GM23338 (cell line): ENCODE results near the gene UBE2D3. TPM values are rescaled to one million over a fixed set of nuclear protein-coding genes. Genes with fewer than 3 reads are reported as not detected.

Experiments used
- ATAC-seq: fragments of 200-7000 bp; cut with Tn5 transposase; 3 replicates; pipeline ENCODE4 v1.9.1; 2020
- DNase-seq: peaks from one replicate; pipeline ENCODE4 v3.0.0-alpha.2; 2015; ENCODE audit warnings: low spot score
- H2AFZ ChIP-seq: fragments of 200-600 bp; sonication (generic); 2 replicates; pipeline ENCODE4 v1.8.0; 2016; ENCODE audit warnings: antibody characterized with exemption, mild to moderate bottlenecking, moderate library complexity
- H3F3A ChIP-seq: fragments of 200-600 bp; sonication (generic); replicated peaks from 2 replicates; pipeline ENCODE4 v1.8.0; 2017; ENCODE audit warnings: antibody characterized with exemption, mixed run types, low read depth
- H3K27ac ChIP-seq: fragments of 200-600 bp; sonication (generic); 2 replicates; pipeline ENCODE4 v1.6.1; 2016; ENCODE audit warnings: low read depth
- H3K27me3 ChIP-seq: fragments of 200-600 bp; sonication (generic); 2 replicates; pipeline ENCODE4 v1.8.0; 2016; ENCODE audit warnings: mild to moderate bottlenecking, mixed run types, moderate library complexity; ENCODE audit not compliant: insufficient read depth
- H3K36me3 ChIP-seq: fragments of 200-600 bp; sonication (generic); 2 replicates; pipeline ENCODE4 v1.8.0; 2016; ENCODE audit warnings: mild to moderate bottlenecking; ENCODE audit not compliant: insufficient read depth
- H3K4me1 ChIP-seq: fragments of 200-600 bp; sonication (generic); 2 replicates; pipeline ENCODE4 v1.8.0; 2016; ENCODE audit warnings: mild to moderate bottlenecking, moderate library complexity; ENCODE audit not compliant: insufficient read depth
- H3K4me2 ChIP-seq: fragments of 200-600 bp; sonication (generic); 2 replicates; pipeline ENCODE4 v1.7.1; 2017; ENCODE audit warnings: mixed run types
- H3K4me3 ChIP-seq: fragments of 200-600 bp; sonication (generic); 2 replicates; pipeline ENCODE4 v1.6.1; 2016; ENCODE audit warnings: mixed run types
- H3K79me2 ChIP-seq: fragments of 200-600 bp; sonication (generic); replicated peaks from 2 replicates; pipeline ENCODE4 v1.8.0; 2017; ENCODE audit warnings: mild to moderate bottlenecking; ENCODE audit not compliant: insufficient read depth
- H3K9me2 ChIP-seq: fragments of 200-600 bp; sonication (generic); 2 replicates; pipeline ENCODE4 v1.8.0; 2017; ENCODE audit not compliant: insufficient read depth
- H4K20me1 ChIP-seq: fragments of 200-600 bp; sonication (generic); replicated peaks from 2 replicates; pipeline ENCODE4 v1.8.0; 2017; ENCODE audit warnings: mild to moderate bottlenecking; ENCODE audit not compliant: insufficient read depth
- H3K27ac Mint-ChIP-seq: 2 replicates; pipeline ENCODE4 v1.8.0; 2020; ENCODE audit warnings: inconsistent platforms, mild to moderate bottlenecking, moderate library complexity, mixed read lengths
- H3K27me3 Mint-ChIP-seq: 3 replicates; pipeline ENCODE4 v1.8.0; 2022; ENCODE audit warnings: low read depth, mild to moderate bottlenecking, moderate library complexity, mixed read lengths, inconsistent platforms; ENCODE audit not compliant: insufficient read depth, poor library complexity
- H3K36me3 Mint-ChIP-seq: 3 replicates; pipeline ENCODE4 v1.8.0; 2021; ENCODE audit warnings: low read depth, mild to moderate bottlenecking, inconsistent platforms, moderate library complexity, mixed read lengths
- H3K4me1 Mint-ChIP-seq: 3 replicates; pipeline ENCODE4 v1.8.0; 2020; ENCODE audit warnings: mild to moderate bottlenecking, inconsistent platforms, mixed read lengths
- H3K4me3 Mint-ChIP-seq: 3 replicates; pipeline ENCODE4 v1.8.0; 2021; ENCODE audit warnings: moderate library complexity, mild to moderate bottlenecking, inconsistent platforms, mixed read lengths
- H3K9me3 Mint-ChIP-seq: 3 replicates; pipeline ENCODE4 v1.8.0; 2020; ENCODE audit warnings: moderate library complexity, mild to moderate bottlenecking, inconsistent platforms, mixed read lengths
- CREB1 ChIP-seq: fragments of 250-450 bp; sonication (Bioruptor Pico); IDR thresholded peaks from 2 replicates; pipeline ENCODE4 v1.5.0; 2020; ENCODE audit warnings: low read depth, mild to moderate bottlenecking, moderate library complexity
- CTCF ChIP-seq, 2 experiments: fragments of 200-600 bp in 1 of 2; sonication (generic) in 1 of 2; conservative IDR thresholded peaks; 2 replicates each; pipeline versions ENCODE4 v1.5.1 to v1.6.1; 2016 to 2017; ENCODE audit warnings: antibody characterized with exemption in 2 of 2, low read depth in 2 of 2, mild to moderate bottlenecking in 2 of 2, moderate library complexity in 1 of 2
- ETS1 ChIP-seq: IDR thresholded peaks from 2 replicates; pipeline ENCODE4 v1.6.1; 2016; ENCODE audit warnings: antibody characterized with exemption
- EZH2 ChIP-seq: fragments of 200-600 bp; sonication (generic); IDR thresholded peaks from one replicate; pipeline ENCODE4 v1.8.0; 2017; ENCODE audit warnings: antibody characterized with exemption, mild to moderate bottlenecking, low read depth; ENCODE audit not compliant: unreplicated experiment
- JUNB ChIP-seq: IDR thresholded peaks from one replicate; pipeline ENCODE4 v1.6.1; 2016; ENCODE audit warnings: antibody characterized with exemption; ENCODE audit not compliant: unreplicated experiment
- POLR2AphosphoS5 ChIP-seq: IDR thresholded peaks from 2 replicates; pipeline ENCODE4 v1.6.1; 2016; ENCODE audit warnings: antibody characterized with exemption, low read depth
- ZNF114 ChIP-seq: fragments of 250-450 bp; sonication (Bioruptor Pico); IDR thresholded peaks from 2 replicates; pipeline ENCODE4 v1.5.0; 2020; ENCODE audit warnings: mild to moderate bottlenecking, moderate library complexity
- ZNF462 ChIP-seq: fragments of 250-450 bp; sonication (Bioruptor Pico); IDR thresholded peaks from 2 replicates; pipeline ENCODE4 v1.5.0; 2020; ENCODE audit warnings: mild to moderate bottlenecking, moderate library complexity
- long read RNA-seq: library from polyadenylated mRNA; unstranded; transcript quantifications from one replicate; pipeline ENCODE4 v2.0.0, GENCODE V29; 2020; ENCODE audit not compliant: unreplicated experiment
- polyA plus RNA-seq: library from polyadenylated mRNA; unstranded; fragments of >200 nt; fragmentation: Nextera tagmentation; extraction: Ambion mirVana; gene quantifications from 2 replicates; pipeline ENCODE4 v1.2.1, GENCODE V29; 2016
- total RNA-seq: library from RNA; depleted of rRNA; stranded (reverse); fragments of >200 nt; shearing (Covaris generic); gene quantifications from 2 replicates; pipeline ENCODE4 v1.2.3, GENCODE V29; 2014; rRNA removed

UBE2D3 gene
- total RNA-seq = 470 and 498 TPM in 2 replicates
- polyA plus RNA-seq = 223 and 250 TPM in 2 replicates
- long read RNA-seq, full-length matches to known transcripts = 200 of 255 reads
- long read RNA-seq, partial matches to known transcripts = 35 of 255 reads
- long read RNA-seq, other reads (novel, unspliced or antisense) = 20 of 255 reads

GRCh38 chr4:102826890-102827673 lies at the start of gene UBE2D3:
Gene UBE2D3, minus strand, starts transcription at chr4:102827551. Its CDS starts 1,043 bp downstream, at chr4:102826508.
- H3K27me3 ChIP-seq = no peaks in the 10 kb centered on the region
- peak; percentile 90 for DNase-seq
- H3K36me3 ChIP-seq = no peaks in the 10 kb centered on the region; the same call in 1 of the 2 replicates
- H3K36me3 Mint-ChIP-seq = peaks cover 15% of the 10 kb centered on the region; the same call in 2 of the 3 replicates
- peak within 1 kb of the TSS; percentile 75 for H3K4me2 ChIP-seq
- peaks cover 26% of the 10 kb centered on the region for H4K20me1 ChIP-seq
- ATAC-seq = peak; percentile 40
- TF ChIP-seq ZNF114 (CRISPR knock-in tag) = no peak
- peak; percentile 76 for TF ChIP-seq CREB1 (CRISPR knock-in tag)
- TF ChIP-seq JUNB = no peak
- TF ChIP-seq EZH2 = no peak
- TF ChIP-seq CTCF (conservative IDR thresholded peaks at IDR 0.05; ENCODE audit: low read depth in 2 of 2) = peak in 1 of 2 experiments; percentile 40; a peak in 2 of 4 replicates
- no peak for TF ChIP-seq ZNF462 (CRISPR knock-in tag)
- TF ChIP-seq ETS1 = no peak
- peak; percentile 85 for TF ChIP-seq POLR2AphosphoS5
- H2AFZ ChIP-seq = no peak within 1 kb of the TSS
- peak within 1 kb of the TSS; percentile 100 for H3K27ac ChIP-seq
- H3K9me2 ChIP-seq = no peaks in the 10 kb centered on the region
- peaks cover 66% of the 10 kb centered on the region for H3K79me2 ChIP-seq
- no peaks in the 10 kb centered on the region for H3K9me3 Mint-ChIP-seq
- peaks cover 37% of the 10 kb centered on the region for H3K4me1 Mint-ChIP-seq
- peaks cover 11% of the 10 kb centered on the region for H3K27me3 Mint-ChIP-seq
- no peak within 1 kb of the TSS for H3K4me3 Mint-ChIP-seq
- H3F3A ChIP-seq = peaks cover 4% of the 10 kb centered on the region; the same call in 1 of the 2 replicates
- no peak within 1 kb of the TSS for H3K27ac Mint-ChIP-seq
- peaks cover 53% of the 10 kb centered on the region for H3K4me1 ChIP-seq
- peak within 1 kb of the TSS; percentile 84 for H3K4me3 ChIP-seq
